NCI-H187 (cell line): Measurements from ENCODE around the gene UBE2O.

Experiments
- DNase-seq, 2 experiments: peaks; one replicate each; lab custom pipeline; 2025; lab: John Stamatoyannopoulos, UW

Gene UBE2O

DNA sequence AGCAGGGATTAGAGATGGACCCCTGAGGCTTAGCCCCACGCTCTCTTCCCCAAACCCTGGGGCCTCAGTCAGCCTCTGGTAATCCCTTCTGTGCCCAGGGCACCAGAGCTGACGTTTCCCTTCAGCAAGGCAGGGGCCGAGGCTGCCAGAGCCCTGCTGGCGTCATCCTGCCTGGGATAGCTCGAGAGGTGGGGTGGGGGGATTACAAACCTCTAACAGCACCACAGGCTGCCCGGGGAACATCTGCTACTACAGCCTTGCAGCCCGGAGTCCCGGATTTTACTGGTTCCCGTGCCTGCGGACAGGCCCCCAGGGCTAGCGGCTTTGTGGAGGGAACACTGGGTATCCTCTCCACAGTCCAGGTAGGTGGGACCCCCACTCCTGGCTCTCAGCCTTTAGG lies 14.4 kb upstream of the UBE2O start, which contains the start of gene AANAT:
Gene AANAT, plus strand, starts transcription at position 238 of the 400 bp plus-strand sequence. CDS start 1,144 bp downstream, outside the sequence.
- no peak for DNase-seq

DNA sequence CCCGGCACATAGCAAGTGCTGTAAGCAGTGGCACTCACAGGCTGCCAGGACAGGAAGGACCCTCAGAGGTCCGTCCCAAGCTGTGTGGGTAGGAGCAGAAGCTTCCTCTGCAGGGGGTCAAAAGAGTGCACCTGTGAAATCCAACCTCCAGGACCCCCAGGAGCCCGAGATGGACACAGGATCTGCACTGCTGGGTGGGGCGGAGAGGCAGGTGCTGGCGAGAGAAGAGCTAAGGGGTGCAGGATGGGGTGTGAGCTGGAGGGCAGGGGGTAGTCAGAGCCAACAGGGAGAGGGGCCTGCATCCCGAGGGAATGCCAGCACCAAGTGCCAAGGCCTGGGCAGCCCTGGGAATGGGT lies 13.8 kb upstream of the UBE2O start:
- no peak for DNase-seq

DNA sequence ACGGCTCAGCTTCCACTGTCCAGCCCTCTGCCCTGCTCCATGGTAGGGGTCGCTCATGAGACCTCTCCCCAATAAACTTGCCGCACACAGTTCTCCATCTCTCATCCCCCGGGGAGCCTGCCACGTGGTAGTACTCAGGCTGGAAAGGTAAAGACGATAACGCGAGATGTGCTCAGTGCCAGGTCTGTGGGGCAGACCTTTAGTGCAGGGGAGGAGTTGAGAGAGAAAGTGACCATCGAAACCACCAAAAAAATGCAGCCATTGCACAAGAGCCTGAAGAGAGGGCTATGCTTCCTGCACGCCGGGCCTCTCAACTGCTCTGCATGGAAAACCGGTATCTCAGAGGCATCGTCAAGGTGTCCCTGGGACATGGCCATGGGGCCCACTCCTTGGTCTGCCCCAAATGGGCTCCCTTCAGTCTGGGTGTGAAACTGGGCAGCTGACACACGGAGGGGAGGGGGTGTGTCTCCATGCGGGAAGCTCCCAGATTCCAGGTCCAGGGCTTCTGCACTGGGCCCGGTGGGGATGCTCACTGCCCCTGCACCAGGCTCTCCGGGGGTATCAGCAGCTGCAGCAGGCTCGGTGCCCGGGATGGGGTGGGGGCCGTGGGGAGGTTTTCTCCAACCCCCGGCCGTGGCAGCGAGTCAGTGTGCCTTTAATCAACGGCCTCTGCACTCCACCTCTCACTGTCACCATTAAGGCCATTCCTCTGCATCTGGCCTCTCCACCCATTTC lies 9.8 kb upstream of the UBE2O start:
- no peak for DNase-seq

DNA sequence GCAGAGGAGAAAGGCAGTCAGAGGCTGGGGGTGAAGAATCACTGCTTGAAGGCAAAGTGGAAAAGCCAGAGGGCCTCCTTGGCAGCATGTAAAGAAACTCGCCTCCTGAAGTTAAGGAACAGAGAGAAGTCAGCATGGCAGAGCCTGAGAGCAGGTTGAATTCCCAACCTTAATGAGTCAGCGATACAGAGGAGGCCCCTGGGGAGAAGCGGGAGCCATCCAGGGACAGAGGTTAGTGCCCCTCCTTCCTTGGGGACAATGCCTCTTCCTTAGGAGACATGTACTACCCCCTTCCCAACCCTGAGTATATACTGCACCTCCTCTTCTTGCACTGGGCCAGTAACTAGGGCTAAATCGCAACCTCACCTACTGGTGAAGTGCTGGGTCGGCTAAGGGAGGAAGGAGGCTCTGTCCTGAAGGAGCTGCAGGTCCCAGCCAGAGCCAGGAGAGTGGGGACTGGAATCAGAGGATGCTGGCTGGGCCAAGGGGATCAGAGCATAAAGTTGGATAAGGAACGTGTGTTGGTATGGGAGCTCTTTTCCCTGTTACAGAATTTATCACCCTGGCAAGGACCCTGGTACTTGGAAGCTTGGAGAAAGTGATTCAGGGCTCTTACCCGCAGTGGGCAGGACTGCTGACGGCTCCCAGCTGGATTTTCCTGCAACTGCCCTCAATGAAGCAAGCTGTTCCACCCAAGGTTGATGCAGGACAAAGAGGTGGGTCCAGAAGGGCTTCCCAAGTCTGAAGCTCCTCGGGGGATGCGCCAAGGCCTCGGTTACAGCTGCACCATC lies 9.0 kb upstream of the UBE2O start:
- DNase-seq: no peak

DNA sequence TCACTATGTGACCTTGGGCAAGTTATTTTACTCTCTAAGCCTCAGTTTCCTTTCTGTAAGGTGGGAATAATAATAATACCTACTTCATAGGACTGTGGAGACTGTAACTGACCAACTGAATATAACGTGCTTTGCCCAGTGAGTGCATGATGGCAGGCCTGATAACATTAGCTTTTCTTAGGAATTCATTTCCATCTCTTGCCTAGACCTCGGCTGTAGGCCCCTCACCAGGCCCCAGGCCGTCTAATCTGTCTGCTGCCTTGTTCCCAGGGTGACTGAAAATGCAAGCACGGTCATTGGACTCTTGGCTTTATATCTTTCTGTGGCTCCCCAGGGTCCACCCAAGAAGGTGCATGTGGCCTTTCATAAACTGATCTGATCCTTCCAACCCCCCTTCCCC lies 6.7 kb upstream of the UBE2O start:
- no peak for DNase-seq

DNA sequence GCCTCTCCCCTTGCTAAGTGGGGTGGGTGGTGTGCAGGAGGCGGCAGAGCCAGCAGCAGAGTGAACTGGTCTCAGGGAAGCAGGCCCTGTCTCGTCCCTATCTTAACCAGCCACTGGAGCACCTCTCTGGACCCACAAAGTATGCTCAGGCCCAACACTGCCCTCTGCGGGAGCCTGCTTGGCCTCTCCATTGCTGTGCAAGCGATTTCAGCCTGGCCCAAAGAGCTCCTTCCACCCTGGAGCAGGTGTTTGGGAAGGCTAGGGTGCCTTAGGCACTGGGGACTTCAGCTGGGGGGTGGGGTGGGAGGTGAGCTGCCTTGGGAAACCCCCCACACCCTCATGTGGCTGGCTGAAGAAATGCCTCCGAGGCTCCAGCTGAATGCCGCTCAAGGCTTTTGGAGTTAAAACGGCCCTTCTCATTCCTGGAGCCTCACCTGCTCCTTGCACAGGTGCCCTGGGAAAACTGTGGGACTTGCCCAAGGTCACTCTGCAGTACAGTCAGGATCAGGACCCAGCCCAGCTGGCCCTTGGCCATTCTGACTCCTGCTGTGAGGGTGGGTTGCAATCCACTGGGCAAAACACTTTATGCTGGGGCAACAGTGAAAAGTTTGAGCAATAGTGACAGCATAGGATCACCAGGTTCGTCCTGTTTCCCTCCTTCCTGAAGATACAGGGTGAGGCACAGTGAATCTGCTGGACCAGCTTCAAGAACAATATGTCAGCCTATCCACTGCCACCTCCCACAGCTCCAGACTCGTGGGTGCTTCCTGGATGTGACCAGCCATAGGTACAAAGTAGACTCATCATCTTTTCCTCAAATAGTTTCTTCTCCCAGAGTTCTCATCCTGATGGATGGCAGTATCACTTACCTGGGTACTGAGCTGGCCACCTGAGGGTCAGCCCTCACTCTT lies 5.9 kb upstream of the UBE2O start:
- no peak for DNase-seq

DNA sequence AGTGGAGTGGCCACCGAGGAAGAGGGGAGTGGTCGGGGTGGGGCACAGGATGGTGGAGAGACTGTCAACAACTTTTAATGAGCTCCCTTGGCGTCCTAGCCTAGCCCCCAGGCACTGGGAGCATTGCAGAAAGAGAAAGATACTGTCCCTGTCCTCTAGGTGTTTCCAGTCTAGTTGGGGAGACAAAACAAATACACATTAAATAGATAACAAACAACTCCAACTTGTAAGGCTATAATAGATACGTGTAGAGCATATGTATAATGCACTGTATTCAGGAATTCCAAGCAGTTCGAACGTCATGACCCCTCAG lies 435 bp upstream of the UBE2O start:
- no peak for DNase-seq

DNA sequence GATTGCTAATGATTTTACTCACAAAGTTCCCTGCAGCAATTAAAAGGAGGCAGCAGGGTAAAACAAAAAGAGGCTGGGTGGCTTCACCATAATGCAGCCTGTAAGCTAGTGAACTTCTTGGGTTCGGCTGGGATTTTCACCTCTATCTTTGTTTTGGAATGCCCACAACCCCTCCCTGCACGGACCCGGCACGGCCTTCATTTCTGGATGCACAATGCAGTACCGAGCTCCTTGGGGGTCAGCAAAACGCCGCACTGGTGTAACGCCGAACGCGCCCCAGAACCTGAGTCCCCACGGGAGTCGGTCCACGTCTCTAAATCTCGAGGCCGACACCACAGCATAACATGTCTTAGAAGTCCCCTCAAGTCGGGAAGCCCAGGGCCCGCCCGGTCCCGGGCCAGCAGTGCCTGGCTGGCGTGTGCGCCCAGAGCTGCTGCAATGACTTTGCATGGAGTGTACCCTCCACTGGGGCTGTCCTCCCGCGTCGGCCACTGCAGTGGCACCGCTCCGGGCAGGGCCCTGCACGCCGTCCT lies 759 bp downstream of the UBE2O start:
- DNase-seq: no peak

DNA sequence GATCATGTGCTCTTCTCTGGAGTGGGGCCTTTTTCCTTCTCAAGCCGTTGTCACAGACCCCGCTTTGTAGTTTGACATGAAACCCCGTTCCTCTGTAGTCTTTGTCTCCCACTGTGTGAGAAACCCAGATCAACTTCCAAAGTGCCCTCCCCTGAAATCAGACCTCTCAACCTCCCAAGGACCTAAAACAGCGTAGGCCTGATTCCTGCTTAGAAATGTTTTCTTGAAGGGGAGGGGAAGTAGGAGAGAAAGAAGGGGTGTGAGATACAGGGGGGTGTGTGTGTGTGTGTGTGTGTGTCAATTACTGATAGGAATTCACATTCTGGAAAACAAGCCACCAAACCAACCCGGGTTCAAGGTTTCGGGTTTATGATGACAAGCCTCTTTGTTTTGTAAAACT lies 1.4 kb downstream of the UBE2O start:
- DNase-seq: no peak

DNA sequence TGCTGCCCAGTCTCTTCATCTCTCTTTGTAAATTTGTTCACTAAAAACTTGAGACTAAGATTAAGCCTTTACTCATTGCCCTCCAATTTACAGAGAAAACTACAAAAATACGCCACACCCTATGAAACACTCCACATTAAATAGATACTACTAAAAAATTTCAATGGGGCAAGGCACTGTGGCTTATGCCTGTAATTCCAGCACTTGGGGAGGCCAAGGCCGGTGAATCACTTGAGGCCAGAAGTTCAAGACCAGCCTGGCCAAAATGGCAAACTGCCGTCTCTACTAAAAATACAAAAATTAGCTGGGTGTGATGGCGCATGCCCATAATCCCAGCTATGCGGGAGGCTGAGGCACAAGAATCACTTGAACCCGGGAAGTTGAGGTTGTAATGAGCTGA lies 3.8 kb downstream of the UBE2O start:
- no peak for DNase-seq

DNA sequence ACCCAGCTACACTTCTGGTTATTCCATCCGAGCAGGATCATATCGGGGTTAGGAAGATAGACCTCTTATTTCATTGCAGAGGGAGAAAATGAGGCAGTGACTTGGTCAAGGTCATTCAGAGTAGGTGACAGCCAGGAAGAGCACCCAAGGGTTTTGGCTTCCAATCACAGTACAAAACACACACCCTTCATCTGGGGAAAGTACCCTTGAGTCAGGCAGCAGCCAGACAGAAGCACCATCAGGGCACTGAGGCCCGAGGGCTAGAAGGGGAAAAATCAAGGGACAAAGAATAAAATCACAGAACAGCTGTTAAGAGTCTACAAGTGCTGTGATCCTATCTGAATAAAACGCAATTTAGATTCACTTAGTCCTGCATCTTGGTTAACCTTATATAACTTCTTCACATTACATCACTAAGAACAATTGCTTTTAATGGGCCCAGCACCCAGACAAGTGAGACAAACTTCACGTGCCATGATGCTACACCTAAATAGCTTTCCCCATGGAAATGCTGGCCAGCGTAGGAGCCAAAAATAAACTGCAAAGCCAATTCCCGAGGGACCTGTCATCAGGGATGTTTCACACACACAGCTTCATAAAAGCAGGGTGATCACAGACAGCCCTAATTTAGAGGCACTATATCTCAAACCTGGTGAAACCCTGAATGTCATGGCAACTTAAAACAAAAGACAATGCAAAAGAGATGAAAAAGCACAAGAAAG lies 4.9 kb downstream of the UBE2O start:
- no peak for DNase-seq

DNA sequence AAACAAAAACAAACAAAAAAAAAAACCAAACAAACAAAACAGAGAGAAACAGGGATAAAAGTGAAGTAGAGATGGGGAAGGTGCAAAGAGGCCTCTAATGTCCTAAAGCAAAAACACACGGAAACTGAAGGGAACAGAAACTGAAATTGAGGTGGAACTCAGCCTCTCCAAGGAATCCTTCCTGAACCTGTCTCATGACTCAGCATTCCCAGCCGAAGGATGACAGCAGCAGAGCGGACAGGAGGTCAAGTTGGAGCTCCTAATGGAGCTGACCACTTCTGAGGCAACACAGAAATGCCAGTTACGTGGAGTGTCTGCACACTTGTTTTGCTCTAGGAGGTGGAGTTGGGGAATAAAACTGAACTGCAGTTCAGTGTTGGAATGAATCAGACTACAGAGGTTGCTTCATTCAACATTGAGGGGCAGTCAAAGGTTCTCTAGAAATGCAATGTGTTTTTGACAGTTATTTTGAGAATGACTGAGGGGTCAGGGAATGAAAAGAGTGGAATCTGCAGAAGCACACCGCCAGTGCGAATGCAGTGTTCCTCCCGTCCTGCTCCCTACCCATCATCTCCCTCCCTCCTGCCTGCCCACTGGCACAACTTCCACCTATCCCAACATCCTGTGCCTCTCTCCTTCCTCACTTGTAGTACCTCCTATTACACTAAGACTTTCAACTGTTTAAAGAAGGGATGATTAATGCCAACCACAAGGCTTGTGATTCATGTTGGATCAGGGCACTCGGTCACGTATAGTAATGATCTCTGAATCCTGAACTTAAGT lies 6.3 kb downstream of the UBE2O start:
- no peak for DNase-seq

DNA sequence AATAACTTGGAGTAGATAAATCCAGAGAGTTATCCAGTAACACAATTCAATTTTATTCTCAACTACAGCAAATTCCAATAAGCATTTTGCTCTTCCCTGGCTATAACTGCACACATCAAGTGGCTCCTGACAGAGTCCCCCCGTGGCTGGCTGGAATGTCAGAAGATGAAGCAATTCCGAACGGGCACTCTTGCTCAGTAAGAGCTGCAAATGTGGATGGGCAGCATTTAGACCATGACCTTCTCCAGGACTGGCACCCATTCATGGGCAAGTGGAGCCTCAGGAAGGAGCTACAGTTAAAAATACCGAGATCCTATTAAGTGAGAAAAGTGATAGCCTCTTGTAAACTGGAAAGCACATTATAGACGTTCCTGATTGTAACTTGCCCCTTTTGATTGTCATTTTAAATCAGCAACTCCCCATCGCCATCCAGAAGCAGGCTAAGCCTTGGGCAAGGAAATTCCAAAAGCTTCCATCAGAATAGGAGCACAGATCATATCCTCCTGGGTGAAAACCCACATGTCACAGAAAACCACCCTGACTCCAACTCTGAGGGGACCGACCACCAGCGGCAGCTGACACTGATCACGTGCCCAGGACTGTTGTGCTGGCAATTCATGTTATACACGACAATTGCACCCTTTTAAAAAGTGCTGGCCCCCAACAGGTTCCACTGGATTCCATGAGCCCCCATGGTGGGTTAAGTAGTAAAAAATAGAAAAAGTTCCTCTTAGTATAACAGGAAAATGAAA lies 7.1 kb downstream of the UBE2O start:
- no peak for DNase-seq

DNA sequence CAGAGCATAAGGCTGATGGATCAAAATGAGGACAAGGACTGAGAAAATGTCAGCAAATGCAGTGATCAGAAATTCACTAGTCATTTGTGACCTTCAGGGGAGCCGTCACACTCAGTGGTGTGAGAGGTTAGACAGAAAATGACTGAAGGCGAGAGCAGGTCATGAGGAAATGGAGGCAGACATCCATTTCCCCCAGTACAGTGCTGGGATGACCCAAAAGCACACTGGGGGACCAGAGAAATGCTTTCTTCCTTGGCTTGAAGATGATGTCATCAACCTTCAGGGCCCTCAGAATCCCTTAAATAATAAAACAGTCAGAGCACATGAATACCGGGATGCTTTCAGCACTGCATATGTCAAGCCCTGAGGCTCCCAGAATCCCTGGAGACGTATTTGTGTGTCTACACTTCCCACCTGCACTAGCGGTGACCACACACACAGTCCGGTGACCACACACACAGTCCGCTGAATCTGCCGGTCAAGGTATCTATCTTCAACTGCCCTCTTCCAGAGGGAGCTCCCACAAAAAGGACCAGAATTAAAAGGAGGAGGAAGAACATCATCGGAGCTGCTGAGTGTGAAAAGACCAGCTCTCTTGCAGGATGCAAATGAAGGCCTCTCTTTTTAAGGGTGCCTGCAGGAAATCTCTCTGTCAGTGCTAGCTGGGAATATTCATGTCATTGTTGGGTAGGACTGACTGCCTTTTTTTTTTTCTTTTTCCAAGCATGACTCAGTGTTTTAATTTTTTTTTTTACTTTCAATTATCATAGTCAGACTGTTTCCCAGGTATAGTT lies 8.2 kb downstream of the UBE2O start:
- no peak for DNase-seq

DNA sequence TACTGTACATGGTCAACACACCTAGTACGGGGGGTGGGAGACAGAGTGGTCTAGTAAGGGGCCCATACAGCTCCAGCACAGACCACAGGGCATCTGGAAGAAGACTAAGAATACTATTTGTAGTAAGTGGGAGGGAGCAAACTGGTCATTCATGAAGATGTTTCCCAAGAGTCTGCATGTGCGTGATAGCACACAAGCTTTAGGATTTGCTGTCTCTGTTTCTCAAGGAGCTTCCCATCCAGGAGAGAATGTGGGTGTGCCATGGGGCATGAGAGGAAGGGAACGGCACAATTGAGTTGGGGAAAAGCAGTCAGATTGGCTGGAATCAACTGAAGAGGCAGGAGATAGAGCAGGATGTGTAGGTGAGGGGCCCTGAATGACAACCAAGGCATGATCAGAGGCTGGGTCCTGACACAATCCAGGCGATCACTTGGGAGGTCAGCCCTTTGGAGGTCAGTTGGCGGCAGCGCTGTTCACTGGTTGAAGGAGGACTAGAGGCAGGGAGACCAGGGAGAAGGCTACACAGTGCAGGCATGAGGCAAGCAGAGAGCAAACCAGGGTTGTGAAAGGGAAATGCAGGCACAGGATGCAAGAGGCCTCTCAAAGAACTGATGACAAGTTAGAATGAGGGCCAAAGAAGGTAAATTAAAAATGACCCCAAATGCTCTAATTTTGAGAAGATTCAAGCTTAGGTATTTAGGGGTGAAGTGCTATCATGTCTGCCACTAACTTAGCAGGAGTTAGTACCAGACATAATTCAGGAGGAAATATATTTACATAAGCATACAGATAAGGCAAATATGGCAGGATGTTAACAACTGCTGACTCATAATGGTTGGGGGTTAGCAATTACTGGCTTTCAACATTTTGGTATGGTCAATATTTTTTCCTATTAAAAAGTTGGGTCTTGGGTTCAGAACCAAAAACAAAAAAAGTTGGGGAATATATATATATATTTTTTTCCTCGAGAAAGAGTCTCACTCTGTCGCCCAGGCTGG lies 10.3 kb downstream of the UBE2O start:
- no peak for DNase-seq

DNA sequence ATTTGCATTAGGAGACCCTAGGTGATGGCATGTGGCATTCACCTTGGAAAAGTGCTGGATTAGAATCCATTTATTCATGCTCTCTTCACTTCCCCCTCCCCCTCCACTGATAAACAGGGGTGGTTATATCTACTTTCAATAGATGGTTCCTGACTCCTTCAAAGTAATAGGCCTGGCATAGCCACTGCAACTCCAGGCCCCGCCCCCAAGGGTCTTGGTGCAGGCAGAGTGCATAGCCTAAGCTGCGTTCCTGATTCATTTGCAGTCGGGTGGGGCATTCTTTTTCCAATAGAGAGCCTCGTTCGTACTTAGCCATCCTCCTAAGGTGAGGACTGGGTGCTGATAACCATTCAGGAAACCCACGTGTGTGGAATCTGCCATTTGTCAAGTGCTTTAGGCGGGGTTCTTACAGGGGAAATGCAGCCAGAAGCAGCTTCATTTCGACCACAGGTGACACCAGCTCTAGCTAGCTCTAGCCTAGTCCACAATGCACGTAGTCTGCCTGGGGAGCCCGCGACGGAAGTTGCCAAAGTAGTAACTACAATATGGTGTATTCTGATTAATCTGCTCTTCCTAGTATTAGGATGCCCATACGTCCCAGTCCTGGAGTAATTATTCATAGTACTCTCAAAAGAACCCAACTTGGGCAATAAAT lies 11.1 kb downstream of the UBE2O start:
- DNase-seq: no peak

DNA sequence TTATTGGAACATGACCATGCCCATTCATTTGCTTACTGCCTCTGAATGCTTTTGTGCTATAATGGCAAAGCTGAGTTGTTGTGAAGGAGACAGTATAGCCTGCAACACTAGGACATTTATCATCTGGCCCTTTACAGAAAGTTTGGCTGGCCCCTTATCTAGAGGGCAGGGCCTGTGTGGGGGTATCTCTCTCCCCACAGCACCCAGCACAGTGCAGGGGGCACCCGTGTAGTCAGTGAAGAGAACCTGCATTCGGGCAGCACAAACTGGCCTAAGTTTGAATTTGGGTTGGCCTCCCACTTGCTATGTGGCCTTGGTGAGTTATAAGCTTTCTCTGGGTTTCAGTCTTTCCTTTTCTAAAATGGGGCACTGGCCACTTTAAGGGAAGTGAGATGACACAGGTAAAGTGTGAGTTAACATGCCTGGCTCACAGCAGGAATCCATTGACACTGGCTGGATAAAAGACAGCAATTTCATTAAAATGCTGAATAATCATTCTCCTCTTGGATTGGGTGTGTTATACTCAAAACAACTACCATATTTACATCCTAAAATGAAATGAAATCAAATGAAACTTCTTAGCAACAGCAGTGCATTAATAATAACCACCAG lies 12.1 kb downstream of the UBE2O start:
- DNase-seq: no peak
